GM12892 (cell line): Measurements from ENCODE around the gene AHDC1.

Experiments
- POLR2A ChIP-seq: IDR thresholded peaks from 2 replicates; pipeline ENCODE4 v1.6.1; 2011; ENCODE audit warnings: low read depth, low read length, control low read depth
- POLR2AphosphoS5 ChIP-seq: IDR thresholded peaks from 2 replicates; pipeline ENCODE4 v1.6.1; 2011; ENCODE audit warnings: low read depth, low read length, control low read depth
- TAF1 ChIP-seq: IDR thresholded peaks from 2 replicates; pipeline ENCODE4 v1.6.1; 2011; ENCODE audit warnings: low read depth, mild to moderate bottlenecking, control low read depth, low read length, borderline replicate concordance

DNA sequence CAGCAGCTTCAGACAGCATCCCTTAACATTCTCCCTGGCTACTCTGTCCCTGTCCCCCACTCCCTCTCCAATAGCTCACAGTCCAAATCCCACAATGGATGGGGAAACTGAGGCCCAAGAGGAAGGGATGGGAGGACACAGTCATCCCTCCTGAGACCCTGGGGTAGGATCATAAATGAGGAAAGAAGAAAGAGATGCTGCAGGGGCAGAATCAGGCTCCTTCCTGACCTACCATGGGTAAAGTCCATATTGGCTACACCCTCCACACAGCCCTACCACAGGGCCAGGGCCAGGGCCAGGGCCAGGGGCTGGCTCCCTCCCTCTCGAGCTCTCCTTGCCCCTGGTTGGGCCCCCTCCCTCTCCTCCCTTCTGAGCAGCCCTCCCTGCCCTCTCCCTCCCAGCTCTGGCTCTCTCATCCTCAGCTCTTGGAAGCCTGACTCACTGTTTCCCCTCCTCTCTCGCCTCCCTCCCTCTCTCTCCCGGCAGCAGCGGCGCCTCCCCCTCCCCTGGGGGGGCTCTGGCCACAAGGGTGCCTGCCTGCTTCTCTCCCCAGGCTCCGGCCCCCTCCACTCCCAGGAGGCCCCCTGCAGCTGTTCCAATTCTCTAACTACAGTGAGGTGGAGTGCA, 4.9 kb downstream of the AHDC1 start:
- TF ChIP-seq POLR2AphosphoS5 (no peak), TAF1 (no peak), POLR2A (no peak)
